GM19328 (cell line): ENCODE data around the gene ARNT2.

ENCODE experiments used
- ATAC-seq: cut with Tn5 transposase; IDR thresholded peaks from one replicate; pipeline ENCODE4 v1.9.1; 2021; ENCODE audit warnings: mild to moderate bottlenecking, moderate library complexity; ENCODE audit not compliant: unreplicated experiment

ARNT2 gene

DNA sequence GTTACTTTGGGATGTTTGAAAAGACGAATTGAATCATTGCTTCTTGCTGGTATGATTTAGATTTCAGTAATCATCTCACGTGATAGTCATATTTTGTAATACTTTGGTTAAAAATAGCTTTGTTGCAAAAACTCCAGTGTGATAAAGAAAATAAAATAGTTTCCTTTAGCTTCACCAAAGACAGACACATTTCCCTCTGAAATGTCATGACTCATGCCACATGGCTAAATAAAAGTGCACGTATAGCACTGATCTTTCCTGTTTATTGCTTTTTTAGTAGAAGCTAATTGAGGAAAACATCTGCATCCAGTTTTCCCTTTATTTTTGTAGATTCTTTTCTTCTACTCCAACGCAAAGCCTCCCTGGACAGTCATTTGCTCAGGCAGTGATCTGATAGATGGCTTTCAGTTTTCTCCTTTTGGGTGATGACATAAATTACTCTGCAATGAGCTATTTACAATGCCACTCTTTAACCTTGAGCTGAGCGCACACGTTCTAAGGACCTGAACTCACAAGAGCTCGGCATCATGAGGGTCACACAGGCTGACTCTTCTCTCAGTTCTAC is 84.9 kb downstream of the ARNT2 start:
- ATAC-seq = no peak

DNA sequence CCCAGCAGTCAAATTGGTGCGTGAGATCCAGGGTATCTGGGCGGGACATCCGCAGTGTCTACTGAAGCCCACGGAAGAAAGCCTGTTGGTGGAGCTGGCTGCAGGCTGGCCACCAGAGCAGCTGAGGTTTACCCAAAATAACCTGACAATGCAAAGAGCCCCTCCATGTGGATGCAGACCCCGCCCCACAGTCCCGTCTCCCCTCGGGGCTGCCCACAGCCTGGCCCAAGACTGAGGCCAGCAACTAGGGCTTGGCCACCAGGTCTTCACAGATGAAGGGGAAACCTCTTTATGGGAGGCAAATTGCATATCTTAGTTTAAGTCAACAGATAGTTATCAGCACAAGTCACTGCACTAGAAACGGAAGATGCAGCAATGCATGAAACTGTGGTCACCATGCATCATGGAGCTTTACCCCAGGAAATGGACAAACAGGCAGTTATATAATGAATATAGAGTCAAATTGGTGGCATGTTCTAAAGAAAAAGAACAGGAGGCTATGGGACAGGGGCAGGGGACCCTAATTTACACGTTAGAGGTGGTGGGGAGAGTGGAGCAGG is 86.3 kb downstream of the ARNT2 start:
- no peak for ATAC-seq

DNA sequence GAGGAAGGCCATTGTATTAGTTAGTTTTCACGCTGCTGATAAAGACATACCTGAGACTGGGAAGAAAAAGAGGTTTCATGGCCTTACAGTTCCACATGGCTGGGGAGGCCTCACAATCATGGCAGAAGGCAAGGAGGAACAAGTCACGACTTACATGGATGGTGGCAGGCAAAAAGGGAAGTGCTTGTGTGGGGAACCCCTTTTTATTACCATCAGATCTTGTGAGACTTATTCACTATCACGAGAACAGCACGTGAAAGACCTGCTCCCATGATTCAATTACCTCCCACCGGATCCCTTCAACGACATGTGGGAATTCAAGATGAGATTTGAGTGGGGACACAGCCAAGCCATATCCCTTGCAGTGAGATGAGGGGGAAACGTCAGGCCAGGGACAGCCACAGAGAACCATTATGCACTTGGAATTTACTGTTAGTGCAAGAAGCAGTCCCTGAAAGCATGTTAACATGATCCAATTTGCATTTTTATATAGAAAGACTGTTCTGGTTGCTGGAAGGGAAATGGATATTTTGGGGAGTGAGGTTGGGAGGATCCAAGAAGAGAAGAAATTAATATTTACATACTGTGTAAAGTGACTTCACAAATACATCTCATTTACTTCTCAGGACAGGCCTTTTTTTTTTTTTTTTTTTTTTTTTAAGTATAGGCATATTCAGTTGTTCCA is 87.1 kb downstream of the ARNT2 start:
- ATAC-seq = no peak

DNA sequence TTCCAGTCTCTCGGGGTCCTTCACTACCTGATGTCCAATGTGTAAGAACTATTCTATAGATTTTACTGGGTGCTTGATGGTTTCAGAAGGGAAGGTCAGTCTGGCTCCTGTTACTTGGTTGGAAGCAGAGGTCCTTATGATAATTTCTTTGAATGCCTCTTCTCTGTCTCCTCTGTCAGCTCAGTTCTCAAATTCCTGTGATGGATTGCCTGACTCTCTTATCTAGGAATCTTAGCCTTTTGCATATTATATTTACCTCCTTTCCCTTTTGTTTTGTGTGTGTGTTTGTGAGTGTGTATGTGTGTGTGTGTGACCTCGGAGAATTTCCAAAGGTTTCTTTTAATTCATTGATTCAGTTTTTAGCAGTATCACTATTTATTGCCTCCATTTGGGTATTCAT is 88.2 kb downstream of the ARNT2 start:
- no peak for ATAC-seq

DNA sequence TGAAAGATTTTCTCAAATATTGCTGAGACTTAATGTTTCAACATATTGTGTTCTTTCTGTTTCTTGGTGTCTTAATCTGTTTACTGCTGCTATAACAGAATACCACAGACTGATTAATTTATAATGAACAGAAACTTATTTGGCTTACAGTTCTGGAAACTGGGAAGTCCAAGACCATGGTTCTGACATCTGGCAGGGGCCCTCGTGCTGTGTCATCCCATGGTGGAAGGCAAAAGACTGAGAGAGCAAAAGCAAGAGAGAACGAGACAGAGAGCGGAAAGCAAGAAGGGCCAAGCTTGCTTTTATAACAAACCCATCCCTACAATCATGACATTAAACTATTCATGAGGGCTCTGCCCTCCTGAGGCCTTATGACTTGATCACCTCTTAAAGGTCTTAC is 88.7 kb downstream of the ARNT2 start:
- no peak for ATAC-seq

DNA sequence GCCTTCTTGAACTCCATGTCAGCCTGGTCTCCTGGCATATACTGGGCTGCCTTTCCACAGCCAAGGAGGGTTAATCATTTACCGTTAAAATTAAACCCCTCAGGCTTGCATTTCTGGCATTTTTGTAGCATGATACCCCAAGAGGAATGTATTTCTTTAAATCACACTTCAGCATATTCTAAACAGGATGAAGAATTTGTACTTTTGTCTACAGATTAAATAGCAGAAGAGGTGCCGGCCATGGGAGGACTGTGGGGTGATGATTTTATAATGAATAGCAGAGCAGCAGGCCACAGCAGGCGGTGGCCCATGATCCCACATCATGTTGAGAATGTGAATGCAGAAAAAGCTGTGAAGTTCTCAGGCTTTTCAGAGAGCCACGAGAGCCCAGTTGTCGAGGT is 90.2 kb downstream of the ARNT2 start:
- ATAC-seq = no peak

DNA sequence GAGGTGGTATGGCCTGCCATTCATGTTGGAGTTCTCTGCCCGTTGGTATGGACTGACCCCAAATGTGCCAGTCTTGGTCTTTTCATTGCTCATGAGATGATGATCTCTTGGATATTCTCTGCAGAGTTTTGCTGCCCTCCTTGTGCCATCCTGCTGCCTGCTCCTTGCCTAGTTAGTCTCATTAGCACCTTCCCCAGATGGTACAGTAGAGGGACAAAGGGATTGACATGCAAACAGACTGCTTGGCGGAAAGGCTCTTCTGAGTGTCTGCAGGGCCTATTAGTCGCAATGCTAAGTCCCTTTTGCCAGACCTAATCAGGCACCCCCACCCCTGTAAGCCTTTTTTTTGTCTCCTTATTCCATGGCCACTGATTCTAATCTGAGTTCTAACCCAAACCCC is 90.6 kb downstream of the ARNT2 start:
- ATAC-seq = no peak

DNA sequence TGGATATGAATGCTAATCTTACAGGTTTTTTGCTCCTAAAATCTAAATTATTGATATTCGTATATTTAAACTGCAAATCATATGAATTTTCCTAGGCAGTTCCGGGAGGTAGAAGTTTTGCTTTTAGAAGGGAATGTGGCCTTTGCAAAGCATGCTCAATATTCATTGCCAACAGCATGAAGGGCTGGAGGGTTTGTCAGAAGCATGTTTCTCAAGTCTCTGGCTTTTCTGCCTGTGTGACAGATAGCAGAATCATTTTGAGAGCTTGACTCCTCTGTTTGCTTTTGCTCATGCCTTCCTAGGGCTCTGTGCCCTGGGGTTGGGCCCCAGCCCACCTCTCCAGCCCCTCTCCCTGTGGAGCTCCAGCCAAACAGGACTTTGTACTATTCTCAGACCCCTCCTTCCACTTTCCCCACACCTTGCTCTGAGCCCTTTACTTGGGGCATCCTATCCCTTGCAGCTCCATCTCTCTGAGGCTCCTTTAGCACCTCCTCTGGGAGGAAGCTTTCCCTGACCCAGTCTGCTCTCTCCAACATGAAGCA is 91.3 kb downstream of the ARNT2 start:
- no peak for ATAC-seq

DNA sequence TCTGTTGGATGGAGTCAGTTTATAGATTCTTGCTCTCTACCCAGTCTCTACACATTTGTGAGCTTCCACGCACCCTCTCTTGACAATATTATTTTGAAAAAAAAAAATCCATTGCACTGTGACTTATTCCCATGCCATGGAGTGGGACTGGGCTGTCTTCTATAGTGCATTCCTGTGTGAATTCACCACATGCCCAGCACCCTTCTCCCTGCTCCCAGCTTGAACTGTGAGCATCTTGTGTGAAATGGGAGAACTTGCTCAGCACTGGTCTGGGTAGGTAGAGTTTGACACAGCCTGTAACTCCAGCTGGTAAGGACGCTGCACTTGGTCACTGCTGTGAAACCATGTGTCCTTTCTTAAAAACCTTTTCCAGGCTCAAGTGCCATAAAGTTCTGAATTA is 91.9 kb downstream of the ARNT2 start:
- ATAC-seq = no peak

DNA sequence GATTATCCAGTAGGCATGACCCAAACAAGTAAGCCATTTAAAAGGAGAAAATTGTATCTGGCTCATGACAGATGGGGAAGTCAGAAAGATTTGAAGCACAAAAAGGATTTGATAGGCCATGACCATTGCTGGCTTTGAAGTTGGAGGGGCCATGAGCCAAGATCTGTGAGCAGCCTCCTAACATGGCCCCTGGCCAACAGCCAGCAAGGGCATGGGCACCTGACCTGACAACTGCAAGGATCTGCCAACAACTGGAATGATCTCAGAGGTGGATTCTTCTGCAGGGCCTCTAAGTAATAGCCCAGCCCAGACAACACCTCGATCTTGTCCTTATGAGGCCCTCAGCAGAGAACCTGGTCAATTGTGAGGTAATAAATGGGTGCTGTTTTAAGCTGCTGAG is 93.0 kb downstream of the ARNT2 start:
- ATAC-seq = no peak

DNA sequence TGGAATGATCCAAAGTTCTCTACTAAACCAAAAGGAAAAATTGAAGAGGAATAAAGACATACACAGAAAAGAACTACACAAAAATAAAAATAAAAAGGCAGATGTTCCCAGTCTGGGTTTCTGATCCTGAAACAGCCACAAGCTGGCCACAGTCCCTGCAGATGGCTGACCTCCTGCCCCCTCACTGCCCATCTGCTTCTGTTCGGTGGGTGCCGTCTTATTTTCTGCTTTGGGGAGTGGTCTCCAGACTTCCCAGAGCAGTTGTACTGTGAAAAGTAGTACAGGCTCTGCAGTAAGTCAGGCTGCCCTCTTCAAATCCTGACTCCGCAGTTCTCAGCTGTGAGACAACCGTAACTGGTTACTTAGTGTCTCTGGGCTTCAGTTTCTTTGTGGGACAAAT is 94.5 kb downstream of the ARNT2 start:
- no peak for ATAC-seq

DNA sequence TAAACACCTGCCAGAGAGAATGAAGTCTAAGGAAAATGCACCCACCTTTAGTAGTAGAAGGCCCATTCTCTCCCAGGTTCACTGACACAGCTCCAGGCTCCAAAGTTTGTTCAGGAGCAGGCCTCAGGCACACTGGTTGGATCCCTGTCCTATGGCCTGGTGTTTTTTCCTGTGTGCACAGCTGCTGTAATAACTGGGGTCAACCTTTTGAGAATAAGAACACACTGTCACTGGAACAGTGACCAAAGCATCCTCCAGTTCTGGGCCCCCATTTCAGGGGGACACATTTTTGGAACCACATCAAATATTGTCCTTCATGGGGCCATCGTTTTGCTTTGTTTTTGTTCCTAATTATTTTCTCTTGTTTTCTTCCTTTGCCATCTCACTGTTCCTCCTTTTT is 95.8 kb downstream of the ARNT2 start:
- no peak for ATAC-seq

DNA sequence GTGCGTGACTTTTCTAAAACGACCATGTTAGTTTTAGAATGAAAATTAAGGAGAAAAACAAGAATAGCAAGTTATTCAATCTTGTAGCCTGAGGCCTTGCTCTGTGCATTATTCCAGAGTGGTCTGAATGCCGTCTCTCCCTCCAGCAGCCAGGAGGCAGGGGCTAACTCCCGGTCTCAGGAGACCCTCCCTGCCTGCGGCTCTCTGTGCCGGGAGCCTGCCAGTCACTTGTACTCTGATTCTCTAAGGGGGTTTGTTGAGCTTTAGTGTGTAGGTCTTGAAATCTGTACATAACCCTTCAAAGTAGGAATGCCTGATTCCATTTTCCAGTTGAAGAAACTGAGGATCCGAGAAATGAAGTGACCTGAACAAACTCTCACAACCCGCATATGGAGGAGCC is 97.3 kb downstream of the ARNT2 start:
- ATAC-seq = no peak

DNA sequence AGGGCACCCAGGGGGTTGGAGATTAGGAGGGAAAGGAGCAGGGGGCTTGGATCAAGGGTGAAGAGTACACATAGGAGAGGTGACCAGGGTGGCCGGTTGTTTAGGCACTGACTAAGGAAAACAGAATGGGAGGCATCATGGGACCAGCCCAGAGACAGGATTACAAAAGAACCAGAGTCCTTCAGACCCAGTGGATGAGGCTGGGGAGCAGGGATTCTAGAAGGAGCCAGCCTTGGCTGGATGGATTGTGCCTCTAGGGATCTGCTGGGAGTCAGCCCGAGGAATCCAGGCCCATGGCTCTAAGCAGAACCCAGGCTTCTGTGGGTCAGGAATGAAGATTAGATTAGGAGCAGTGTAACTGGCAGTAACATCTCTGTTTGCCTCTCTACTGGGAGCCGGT is 98.6 kb downstream of the ARNT2 start:
- no peak for ATAC-seq

DNA sequence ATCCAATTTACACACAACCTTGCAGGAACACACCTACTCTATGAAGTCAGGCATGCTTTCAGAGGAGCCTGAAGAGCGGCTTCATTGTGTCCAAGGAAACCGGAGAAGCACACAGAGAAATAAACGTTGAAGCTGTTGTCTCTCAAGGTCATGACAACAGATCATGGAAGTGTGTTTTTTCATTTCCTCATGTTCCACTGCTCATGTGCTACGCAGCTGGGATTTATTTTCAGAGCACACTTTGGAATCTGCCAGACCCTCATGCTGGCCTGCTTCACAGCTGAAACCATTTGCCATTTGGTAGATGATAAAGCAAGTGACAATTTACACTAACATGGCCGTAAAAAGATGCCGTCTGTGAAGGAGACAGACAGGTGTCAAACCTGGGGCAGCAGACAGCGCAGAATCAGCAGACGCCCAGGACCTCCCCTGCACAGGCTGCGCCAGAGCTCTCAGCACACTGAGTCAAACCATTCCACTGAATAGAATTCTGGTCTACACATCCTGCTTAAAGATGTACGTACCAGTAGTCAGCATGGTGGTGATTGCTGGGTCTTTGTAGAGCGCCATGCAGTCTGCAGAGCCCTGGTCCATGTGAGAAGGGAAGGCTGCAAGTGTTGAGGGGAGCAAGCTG is 99.3 kb downstream of the ARNT2 start:
- ATAC-seq = no peak

DNA sequence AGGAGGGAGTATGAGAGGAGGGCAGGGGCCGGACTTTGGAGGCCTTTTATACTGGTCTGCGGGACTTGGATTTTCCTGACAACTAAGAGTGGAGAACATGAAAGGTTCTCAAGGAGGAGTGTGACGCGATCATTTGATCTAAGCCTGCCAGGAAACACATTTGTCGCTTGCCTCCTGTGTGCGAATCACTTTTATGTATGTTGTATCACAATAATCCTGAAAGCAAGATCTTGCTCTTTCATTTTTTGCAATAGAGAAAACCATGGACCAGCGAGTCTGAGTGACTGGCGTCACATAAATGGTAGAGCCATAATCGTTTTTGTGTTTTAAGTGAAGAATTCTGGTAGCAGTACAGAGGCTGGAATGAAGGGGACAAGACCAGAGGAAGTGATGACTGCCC is 100.7 kb downstream of the ARNT2 start:
- no peak for ATAC-seq

DNA sequence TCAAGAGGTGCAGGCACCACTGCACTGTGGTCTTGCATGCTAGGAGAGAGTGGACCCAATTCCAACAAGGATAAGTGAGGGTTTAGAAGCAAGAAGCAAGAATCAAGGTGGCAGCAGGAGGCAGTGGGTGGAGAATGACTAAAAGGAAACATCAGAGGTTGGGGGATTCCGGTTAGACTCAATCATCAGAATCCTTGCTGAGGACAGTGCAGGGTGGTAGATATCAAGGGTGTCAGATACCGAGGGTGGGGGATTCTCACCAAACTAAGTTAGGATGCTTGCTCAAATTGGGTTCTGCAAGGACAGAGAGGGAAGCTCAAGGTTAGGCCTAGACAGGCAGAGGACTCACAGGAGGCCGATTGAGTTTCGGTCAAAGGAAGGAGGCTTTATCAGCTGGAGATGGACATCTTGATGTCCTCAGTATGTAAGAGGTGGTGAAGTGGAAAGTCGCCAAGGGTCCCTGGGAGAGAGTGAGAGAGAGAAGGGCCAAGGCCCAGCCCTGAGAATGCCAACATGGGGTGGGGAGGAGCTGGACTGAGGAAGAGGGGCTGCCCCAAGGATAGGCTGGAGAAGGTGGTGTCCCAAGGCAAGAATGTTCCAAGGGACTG is 102.2 kb downstream of the ARNT2 start:
- no peak for ATAC-seq

DNA sequence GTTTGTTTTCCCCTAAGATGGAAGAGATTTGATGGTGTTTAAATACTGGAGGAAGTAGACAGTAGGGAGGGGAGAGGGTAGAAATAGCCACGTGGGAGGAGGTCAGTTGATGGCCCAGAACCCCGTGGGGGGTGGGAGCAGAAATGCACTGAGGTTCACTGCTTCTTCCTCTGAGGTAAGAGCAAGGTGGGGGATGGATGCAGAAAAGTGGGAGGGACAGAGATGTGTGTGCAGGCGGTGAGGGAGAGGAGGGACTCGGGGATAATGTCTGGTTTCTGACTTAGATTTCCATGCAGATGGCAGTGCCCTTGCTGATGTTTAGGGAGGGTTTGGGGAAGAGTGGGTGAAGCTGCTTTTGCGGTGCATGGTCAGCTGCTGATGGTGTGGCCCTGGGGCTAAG is 102.9 kb downstream of the ARNT2 start:
- no peak for ATAC-seq

DNA sequence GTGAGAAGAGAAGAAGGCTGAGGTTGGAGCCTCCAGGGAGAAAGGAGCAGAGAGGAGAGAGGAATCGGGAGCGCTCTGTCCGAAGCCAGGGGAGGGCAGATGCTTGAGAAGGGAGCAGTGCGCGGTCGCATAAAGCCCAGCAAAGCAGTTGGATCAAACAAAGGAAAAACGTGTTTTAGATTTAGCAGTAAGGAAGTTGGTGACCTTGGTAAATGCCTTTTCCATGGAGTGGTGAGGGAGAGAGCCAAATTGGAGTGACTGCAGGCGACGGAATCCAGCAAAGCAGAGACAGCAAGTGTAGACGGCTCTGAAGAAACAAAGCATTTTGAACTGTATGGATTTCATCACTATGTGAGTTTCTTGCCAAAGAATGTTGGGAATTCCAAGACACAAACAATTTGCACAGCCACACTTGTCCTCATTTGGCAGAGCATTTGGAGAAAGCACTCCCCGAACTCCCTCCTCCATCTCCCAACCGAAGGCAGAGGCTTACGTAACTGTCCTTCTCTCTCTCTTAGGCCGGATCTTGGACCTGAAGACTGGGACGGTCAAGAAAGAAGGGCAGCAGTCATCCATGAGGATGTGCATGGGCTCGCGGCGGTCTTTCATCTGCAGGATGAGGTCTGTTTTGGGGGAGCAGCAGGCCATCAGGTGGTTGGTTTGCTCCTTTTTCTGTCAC is 103.6 kb downstream of the ARNT2 start:
- ATAC-seq = no peak

DNA sequence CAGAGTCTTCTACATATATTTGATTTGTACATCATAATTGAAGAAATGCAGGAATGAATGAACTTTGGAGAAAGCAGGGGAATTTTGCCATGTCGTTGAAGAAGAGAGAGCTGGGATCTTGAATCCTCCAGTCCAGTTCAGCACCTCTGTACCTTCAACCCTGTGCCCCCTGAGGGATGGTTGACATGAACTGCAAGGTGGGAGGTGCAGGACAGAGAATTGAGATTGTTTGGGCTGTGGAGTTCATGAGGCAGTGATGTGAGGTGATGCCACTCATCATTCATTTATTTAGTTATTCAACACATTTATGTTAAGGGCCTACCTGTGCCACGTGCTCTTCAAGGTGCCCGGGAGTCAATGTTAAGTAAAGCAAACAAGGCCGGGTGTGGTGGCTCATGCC is 104.6 kb downstream of the ARNT2 start:
- ATAC-seq = no peak

DNA sequence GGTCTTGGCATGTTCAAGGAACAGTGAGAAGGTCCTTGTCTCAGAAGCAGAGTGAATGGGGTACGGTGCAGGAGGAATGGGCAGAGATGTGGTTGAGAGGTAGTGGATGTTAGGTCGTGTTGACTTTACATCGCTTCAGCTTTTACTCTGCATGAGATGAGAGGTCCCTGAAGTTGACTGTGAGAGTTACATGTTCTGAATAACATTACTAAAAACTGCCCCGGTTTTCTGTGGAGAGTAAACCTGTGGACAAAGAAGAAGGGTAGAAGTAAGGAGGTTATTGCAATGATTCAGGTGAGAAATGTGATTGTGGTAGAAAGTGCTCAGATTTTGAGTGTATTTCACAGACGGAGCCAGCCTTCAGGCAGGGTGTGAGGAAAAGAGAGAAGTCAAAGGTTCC is 105.6 kb downstream of the ARNT2 start:
- no peak for ATAC-seq
